SW 1271 (cell line): ENCODE results near the gene PFKP.
A peak's percentile ranks its signal among the peaks of the same experiment; 100 is the strongest.
"Not testable (repeated sequence)": the region's sequence is repeated elsewhere in the genome, so short reads cannot be mapped to it uniquely, and the experiment has no call there.

Source experiments
- DNase-seq, 2 experiments: peaks; one replicate each; lab custom pipeline; 2025; lab: John Stamatoyannopoulos, UW

Gene PFKP

DNA sequence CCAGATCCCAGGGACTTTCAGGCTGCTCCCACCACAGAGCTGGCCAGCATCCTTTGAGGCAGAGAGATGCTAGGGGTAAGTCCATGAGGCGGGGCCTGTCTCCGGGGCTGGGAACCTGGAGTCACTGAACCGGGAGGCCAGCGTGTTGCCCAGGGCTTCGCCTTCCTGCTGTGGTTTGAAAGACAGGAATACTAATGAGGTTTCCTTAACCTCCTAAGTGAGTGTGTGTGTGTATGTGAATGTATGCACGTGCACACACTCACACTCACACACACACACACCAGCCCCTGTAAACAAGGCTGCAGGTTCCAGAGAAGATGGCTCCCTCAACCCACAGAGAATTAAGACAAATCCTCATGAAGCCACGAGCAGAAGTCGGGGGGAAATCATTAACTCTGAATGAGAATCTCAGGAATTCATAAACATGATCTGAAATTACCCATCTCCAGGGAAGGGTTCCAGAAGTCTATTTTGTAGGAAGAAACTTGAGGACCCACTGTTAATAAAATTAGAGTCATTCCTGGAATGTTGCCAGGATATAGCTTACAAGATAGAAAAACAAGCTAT lies 20.3 kb upstream of the PFKP start:
- DNase-seq: no peak

DNA sequence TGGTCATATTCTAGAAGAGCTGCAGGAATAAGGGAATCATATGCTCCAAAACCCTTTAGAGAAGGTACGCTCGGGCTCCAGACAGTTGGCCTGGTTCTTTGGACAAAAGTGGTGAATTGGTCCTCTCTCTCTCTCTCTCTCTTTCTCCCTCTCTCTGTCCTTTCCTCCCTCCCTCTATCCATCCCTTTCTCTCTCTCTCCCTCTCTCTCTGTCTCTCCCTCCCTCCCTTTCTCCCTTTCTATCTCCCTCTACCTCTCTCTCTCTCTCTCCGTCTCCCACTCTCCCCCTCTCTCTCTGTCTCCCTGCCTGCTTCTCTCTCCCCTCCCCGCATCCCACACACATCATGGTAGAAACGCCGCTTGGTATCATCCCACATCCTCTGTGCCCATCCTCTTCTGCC lies 19.8 kb upstream of the PFKP start:
- no peak for DNase-seq

DNA sequence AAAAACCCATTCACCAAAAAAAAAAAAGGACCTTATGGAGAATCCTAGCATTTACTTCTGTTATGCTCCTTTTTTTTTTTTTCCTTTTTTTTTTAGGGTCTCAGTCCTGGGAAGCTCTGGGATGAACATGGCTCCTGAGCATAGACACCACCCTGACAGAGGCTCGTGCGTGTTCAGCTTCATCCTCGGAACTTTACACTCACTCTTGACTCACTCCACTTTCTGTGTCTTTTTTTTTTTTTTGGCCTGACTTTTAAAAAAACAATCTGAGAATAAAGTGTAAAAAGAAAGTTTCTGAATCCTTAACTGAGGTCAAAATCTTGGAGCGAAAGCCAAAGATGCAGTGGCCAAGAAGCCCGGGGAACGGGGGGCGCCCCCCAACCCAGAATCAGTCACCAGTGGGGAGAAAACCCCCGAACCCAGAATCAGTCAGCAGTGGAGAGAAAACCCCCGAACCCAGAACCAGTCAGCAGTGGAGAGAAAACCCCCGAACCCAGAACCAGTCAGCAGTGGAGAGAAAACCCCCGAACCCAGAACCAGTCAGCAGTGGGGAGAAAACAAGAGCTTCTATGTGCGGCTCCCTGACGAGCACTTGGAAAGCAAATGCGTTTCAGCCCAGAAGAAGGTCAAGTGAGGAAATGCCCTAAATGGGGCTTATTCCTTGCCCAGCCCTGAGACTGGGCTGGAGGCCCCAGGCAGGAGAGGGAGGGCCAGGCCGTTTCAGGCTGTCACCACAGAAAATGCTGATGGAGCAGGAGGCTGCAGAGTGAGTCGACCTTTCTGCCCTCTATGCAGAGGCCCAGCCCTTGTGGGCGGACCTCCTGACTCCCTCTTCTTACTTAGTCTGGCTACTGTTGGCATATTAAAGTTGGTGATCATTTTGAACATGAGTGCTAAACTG lies 19.0 kb upstream of the PFKP start:
- DNase-seq: no peak

DNA sequence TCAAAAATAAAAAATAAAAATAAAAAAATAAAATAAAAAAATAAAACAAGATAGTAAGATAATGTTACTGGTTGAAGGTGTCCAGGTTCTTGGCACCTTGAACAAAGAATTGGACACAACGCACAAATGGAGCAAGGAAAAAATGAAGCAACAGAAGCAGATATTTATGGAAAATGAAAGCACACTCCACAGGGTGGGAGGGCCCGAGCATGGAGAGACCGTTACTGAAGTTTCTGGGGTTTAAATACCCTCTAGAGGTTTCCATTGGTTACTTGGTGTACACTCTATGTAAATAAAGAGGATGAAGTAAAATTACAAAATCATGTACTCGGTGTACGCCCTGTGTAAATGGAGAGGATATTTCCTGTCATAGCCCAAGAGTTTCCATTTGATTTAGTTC lies 15.7 kb upstream of the PFKP start:
- DNase-seq: no peak

DNA sequence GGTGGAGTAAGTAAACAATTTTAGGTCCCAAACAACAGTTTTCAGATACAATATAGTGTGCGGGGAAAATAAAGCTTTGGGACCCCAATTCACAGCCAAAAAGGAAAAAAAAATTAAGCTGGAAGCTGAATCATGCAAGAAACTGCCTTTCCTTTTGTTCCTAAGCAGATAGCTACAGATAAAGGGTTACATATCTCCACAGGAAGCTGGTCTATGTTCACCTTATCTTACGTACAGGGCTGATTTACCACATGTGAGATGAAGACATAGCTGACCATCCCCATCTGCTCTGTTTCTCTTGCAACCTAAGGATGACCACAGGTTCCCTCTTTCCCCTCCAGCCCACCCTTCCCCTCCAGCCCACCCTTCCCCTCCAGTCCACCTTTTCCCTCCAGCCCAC lies 14.2 kb upstream of the PFKP start:
- DNase-seq: no peak

DNA sequence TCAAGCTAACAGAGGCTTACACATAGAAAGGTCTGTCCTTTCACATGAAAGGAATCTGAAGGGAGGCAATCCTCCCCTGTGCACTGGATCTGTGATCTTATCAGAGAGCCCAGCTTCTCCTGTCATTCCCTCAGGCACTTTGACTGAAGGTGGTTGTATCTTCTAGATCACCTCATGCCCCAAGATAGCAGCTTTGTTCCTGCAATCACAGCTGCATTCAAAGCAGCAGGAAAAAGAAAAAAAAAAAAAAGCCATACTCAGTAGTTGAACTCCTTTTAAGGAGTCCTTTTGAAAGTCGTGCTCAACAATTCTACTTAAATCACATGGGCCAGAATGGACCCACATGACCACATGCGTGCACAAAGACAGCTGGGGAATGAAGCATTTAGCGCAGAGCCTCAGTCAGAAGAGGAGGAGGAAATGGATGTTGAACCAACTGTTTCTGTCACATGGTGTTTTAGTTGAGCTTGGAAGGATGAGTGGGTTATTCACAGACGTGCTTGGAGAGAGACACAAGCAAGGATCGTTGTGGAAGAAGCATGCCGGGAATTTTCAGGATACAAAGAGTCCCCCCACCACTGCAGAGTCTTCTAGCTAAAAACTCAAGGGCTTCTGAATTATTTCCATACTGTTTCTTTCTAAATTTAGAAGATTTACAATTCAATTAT lies 13.0 kb upstream of the PFKP start:
- DNase-seq: no peak

DNA sequence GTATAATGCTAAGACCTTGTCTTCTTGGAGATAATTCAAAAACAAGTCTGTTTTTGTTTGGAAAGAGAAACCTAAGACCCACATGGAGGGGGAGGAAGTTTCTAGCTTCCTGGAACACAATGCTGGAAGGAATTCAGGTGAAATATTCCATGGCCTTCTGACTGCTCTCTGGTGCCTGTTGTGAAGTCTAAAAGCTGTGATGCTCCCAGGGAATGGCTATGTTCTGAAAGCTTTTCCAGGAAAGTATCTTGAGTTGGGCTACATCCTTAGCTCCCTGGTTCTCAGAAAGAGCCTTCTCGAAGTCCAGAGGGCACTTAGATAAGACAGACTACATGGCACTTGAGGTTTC lies 12.5 kb upstream of the PFKP start:
- DNase-seq: no peak

DNA sequence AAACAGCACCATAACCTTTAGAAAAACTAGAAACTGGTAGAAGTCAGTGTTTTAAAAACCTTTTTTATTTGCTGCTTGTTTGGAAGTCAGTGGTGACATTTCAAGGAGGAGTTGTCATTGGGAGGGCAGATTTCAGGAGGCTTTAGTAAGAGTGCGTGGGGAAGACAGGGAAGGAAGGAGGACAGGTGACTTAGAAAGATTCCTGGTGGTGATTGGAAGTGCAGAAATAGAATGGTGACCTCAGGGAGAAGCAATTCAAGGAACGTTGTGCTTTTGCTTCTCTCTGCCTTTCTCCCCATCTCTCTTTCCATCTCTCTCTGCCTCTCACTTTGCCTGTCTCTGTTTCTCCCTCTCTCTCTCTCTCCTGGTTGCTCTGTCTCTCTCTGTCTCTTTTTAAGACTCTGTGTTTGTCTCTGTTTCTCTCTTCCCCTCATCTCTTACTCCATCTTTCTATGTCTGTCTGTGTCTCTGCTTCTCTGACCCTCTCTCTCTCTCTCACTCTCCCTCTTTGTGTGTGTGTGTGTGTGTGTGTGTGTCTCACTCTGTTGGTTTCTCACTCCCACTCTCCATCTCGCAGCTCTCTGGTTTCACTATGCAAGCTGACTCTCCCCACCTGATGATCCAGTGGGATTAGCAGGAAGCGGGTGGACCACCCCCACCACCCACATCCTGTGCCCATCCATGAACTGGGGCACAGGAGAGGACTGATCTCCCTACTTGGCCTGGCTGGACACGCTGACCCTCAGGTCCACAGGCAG lies 10.9 kb upstream of the PFKP start:
- DNase-seq: no peak

DNA sequence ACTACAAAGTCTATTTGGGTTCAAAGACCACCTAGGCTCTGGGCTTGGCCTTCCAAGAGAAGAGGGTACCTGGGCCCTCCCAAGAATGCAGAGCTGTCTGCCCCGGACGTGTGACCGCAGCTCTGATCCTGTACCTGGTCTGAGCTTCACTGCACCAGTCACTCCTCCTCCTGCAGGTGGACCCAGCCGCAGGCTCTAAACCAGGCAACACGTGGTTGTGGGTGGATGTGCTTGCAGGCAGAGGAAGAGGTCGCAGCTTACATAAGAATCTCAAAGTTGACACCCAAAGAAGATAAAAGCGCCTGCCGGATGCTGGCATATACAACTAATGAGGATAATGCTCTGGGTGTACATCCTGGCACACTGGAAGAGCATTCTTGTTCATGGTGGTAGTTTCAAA lies 9.4 kb upstream of the PFKP start:
- DNase-seq: no peak

DNA sequence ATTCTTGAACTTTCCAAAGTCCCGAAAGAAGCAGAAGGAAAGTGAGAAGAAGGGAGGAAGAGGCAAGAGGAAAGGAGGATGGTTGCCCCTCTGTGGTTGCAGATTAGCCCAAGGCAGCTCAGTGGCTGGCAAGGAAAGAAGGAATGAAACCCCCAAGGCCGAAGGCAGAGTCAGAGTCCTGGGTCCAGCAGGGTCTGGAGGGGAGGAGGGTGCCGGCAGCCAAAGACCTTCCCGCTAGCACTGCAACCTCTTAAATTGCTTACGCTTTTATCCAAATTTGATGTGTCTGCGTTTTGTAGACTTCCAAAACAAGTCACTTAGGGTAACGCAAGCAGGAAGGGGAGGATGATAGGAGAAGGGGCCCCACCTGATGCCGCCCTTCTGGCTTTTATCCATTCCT lies 7.4 kb upstream of the PFKP start:
- DNase-seq: no peak

DNA sequence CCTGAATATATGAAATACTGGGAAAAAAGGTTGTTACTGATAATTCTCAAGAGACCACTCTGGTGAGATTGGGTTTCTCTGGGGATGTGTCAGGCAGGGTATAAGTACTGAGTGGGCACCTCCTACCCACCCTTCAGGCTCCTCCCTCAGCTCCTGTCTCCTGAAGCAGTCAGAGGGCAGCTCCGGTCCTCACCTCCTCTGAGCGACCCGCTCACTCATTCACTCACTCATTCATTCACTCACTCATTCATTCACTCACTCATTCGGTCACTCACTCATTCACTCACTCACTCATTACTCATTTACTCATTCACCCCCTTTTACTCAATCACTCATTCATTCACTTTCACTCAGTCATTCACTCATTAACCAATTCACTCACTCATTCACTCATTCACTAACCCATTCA lies 6.9 kb upstream of the PFKP start:
- DNase-seq: no peak

DNA sequence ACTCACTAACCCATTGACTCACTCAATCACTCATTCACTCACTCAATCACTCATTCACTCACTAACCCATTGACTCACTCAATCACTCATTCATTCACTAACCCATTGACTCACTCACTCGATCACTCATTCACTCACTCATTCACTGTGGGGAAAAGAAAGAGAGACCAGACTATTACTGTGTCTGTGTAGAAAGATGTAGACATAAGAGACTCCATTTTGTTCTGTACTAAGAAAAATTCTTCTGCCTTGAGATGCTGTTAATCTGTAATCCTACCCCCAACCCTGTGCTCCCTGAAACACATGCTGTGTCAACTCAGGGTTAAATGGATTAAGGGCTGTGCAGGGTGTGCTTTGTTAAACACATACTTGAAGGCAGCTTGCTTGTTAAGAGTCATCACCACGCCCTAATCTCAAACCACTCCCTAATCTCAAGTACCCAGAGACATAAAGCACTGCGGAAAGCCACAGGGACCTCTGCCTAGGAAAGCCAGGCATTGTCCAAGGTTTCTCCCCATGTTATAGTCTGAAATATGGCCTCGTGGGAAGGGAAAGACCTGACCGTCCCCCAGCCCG lies 5.9 kb upstream of the PFKP start:
- DNase-seq: not testable (repeated sequence)

DNA sequence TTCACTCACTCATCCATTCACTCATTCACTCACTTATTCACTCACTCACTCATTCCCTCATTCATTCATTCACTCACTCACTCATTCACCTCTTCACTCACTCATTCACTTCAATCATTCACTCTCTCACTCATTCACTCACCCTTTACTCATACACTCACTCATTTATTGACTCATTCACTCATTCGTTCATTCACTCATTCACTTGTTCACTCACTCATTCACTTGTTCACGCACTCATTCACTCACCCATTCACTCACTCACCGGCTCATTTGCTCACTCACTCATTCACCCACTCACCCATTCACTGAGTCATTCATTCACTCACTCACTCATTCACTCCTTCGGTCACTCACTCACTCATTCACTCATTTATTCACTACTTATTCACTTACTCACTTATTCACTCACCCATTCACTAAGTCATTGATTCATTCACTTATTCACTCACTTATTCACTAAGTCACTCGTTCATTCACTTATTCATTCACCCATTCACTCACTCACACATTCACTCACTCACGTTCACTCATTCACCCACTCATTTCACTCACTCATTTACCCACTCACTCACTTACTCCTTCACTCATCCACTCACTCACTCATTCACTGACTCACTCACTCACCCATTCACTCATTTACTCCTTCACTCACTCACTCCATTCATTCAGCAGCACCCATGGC lies 4.7 kb upstream of the PFKP start:
- no peak for DNase-seq

DNA sequence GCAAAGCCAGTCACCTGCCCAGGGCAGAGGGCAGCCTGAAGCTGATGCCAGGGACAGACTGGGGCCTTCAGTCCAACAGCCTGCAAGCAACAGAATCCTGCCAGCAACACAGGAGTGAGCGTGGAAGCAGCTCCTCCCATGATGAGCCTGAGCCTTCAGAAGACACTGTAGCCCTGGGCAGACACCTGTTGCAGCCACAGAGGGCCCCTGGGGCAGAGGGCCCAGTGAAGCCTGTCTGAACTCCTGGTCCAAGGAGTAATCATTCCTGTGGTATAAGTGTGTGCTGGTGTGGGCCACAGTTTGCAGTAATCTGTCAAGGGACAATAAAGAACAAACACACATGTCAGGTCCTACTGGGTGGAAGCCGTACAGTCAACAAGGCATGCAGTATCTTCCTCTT lies 2.9 kb upstream of the PFKP start:
- no peak for DNase-seq

DNA sequence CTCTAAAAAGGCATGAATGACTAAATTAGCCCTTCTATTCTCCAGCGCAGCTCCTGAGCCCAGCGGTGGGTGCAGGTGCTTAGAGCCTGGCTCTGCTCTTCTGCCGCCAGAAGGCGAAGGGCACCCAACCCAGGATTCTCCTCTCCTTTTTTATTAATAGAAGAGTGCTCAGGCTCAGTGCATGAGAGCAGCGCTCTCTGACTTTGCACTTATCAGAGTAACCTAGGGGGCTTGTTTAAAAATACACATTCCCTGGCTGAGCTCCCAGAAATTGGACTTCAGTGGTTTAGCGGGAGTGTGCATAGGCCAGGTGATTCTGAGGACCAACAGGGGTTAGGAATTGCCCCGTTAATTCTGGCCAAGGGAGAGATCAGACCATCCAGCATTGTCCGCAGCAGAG lies 1.7 kb upstream of the PFKP start:
- DNase-seq: no peak

DNA sequence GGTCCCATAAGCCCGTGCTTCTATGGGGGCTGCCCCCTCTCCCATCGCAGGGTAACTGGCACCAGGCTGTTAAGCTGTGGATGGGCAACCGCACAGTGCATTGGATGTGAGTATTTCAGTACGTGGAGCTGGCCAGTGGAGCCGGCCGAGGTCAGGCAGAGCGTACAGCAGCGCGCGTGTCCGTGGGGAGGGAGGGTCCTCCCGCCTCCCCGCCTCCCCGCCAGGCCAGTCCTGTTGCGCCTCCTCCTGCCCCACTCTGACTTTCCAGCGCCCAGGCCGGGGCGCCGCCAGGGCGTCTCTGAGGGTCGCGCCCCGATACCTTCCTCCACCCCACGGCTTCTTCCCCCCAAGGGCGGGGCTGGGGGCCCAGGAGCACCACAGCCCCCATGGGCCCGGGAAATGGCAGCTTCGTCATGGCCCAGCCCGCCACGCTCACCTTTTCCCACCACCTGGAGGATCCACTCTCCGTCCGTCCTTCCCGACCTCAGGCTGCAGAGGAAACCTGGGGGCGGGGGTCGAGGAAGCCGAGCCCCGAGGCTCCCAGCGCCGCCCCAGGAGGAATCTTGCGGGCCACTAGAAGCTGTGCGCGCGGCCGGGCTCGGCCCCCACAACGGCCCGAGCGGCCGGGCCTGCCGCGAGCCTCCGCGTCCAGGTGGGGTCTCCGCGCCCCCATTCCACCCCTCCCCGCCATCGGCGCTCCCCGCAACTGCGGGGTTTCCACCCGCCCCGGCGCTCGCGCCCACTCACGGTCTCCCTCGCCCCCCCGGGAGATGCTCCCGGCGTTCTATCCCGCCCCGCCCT lies 831 bp upstream of the PFKP start:
- DNase-seq: no peak

DNA sequence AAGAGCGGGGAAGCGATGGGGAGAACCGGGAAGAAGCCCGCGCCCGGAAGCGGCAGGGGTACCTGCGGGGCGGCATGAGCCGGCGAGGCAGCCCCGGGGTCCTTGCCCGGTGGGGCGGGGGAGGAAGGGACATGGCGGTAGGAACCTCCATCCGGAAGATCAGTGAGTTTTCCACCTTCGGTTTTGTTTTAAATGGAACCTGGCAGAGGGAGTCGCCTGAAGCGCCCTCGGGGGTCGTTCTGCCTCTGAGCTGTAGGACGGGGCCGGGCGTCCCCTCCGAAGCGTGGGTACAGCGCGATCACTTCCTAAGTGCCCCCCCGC lies 471 bp downstream of the PFKP start:
- no peak for DNase-seq

DNA sequence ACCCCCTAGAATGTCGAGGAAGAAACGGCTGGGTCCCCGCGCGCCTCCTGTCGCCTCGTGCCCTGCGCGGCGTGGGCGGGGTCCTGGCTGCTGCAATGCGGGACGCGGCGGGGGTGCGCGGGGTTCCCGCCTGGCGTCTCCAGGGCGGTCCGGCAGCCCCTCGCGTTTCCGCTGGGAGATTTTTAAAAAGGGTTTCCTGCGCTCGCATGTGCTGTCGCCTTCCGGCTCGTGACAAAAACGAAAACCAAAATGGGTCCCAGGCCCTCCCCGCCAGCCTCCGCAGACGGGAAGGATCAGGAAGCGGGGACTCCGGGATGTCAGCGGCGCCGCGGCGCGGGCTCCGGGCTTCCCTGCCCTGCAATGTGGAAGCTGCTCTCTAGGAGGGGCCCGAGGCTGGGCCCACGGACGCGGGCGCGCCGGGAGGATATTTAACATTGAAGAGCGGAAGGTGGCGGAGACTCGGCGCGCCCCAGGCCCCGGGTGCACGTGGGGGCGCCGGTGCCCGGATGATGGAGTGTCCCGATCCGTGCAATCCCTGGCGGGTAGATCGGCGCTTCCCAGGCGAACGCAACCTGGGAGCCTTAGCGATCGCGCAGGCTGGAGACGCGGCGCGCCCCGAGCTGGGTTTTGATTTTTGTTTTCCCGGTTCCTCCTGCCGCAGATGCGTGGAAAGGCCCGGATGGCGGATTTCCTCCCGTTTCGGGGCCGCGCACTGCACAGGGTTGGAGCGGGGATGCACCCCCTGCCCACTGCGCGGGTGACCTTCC lies 1.0 kb downstream of the PFKP start:
- peak in 1 of 2 experiments; percentile 24 for DNase-seq

DNA sequence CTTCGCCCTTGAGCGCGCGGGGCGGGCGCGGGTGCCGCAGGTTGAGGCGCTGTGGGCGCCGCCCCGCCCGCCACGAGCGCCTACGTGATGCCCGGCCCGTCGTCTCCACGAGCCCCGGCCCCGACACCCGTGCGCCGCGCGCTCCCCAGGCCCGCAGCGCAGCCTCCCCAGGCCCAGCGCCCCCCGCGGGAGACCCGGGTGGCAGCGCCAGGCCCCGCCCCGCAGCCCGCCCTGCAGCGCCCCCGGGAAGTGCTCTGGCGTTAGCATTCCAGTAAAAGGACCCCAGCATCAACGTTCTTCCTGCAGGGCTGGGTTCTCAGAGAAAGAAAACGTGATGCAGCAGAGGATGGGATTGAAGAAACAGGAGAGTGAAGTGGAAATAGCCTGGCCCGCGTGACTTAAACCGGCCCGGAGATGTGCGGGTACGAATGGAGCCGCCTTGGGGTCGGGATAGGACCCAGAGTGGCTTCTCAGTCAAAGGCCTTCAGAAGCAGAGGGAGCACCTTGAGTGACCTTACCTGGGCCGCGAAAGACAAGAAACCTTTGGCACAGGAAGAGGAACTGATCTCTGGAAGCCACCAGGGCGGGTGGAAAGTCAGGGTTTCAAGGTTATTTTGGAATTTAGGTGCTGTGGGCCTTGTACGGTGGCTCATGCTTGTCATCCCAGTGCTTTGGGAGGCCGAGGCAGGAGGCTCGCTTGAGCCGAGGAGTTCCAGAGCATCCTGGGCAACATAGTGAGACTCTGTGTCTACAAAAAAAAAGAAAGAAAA lies 1.8 kb downstream of the PFKP start:
- peak in 1 of 2 experiments; percentile 13 for DNase-seq
